K562 (cell line): ENCODE data around the gene APOM. TPM values are rescaled to one million over a fixed set of nuclear protein-coding genes. Genes with fewer than 3 reads are reported as not detected.
A peak's percentile ranks its signal among the peaks of the same experiment; 100 is the strongest.

Experiments used
- CHD7 ChIP-seq: fragments of 200-600 bp; sonication (generic); IDR thresholded peaks from one replicate; pipeline ENCODE4 v1.6.1; 2012; ENCODE audit warnings: mild to moderate bottlenecking, low read depth, low read length, inconsistent platforms
- DDX20 ChIP-seq: fragments of 450-650 bp; IDR thresholded peaks from 2 replicates; pipeline ENCODE4 v1.6.1; 2016; ENCODE audit warnings: missing genetic modification characterization, low read depth, mild to moderate bottlenecking, missing compliant biosample characterization, moderate library complexity
- EGR1 ChIP-seq: fragments of 450-650 bp; conservative IDR thresholded peaks from 2 replicates; pipeline ENCODE4 v1.6.1; 2017; ENCODE audit warnings: mild to moderate bottlenecking
- NR0B1 ChIP-seq: fragments of 450-650 bp; IDR thresholded peaks from one replicate; pipeline ENCODE4 v1.6.1; 2018; ENCODE audit warnings: mild to moderate bottlenecking, moderate library complexity; ENCODE audit not compliant: partially characterized antibody
- PRDM10 ChIP-seq: fragments of 450-650 bp; IDR thresholded peaks from 2 replicates; pipeline ENCODE4 v1.6.1; 2018; ENCODE audit not compliant: partially characterized antibody
- SAFB2 ChIP-seq: fragments of 200-400 bp; formaldehyde crosslinking; IDR thresholded peaks from 2 replicates; pipeline ENCODE4 v1.6.1; 2018; ENCODE audit warnings: borderline replicate concordance, low read length, low read depth, moderate library complexity; ENCODE audit not compliant: severe bottlenecking
- SMARCA4 ChIP-seq: fragments of 450-650 bp; IDR thresholded peaks from 2 replicates; pipeline ENCODE4 v1.6.1; 2016
- SNRNP70 ChIP-seq: fragments of 200-400 bp; formaldehyde crosslinking; optimal IDR thresholded peaks from 2 replicates; pipeline ENCODE3; 2017; ENCODE audit warnings: low read depth, low read length
- SOX6 ChIP-seq: fragments of 450-650 bp; IDR thresholded peaks from 2 replicates; pipeline ENCODE4 v1.6.1; 2014; ENCODE audit warnings: mild to moderate bottlenecking
- ZNF780A ChIP-seq: fragments of 250-450 bp; sonication (Bioruptor Pico); IDR thresholded peaks from 2 replicates; pipeline ENCODE4 v1.5.0; 2021; ENCODE audit warnings: mild to moderate bottlenecking
- polyA plus RNA-seq, 8 experiments: library from polyadenylated mRNA; depleted of rRNA in 4 of 8; stranded (reverse) in 5 of 8; unstranded in 3 of 8; fragments of >200 nt; fragmentation: Nextera tagmentation in 2 of 8; fragmentation: Illumina TruSeq in 1 of 8; extraction: Ambion mirVana in 2 of 8; extraction: Trizol in 1 of 8; gene quantifications; 2 replicates each; pipeline versions ENCODE4 v1.2.1 to v1.2.3, GENCODE V29; 2011 to 2014; ENCODE audit warnings: inconsistent platforms in 1 of 8, missing spikeins in 1 of 8
- total RNA-seq, 7 experiments: library from RNA; depleted of rRNA in 6 of 7; stranded (reverse); fragments of >200 nt in 6 of 7; fragmentation: Illumina TruSeq in 2 of 7; extraction: Trizol in 2 of 7; gene quantifications; 2 replicates each; pipeline versions ENCODE4 v1.2.1 to v1.2.3, GENCODE V29; 2011 to 2021; ENCODE audit warnings: low replicate concordance in 1 of 7

The APOM gene
- total and polyA plus RNA-seq, 9 of the 15 experiments (the other 6 are each of a cell fraction or from before 2014, with no cell fraction given), result 5.7 to 24.3 (median 10.4) TPM

GRCh38 chr6:31660381-31661261 is 4.9 kb downstream of the APOM start, which contains the start of gene C6orf47 (continued):
- TF ChIP-seq DDX20 (tag), result 0 out of 2 replicates have a peak, but pooled peaks have one; percentile 19
- peak; percentile 69; the same call in 1 of the 2 replicates for TF ChIP-seq ZNF780A (CRISPR knock-in tag)
- TF ChIP-seq PRDM10, result no peak
- TF ChIP-seq NR0B1, result no peak
- TF ChIP-seq SOX6, result peak; percentile 63; the same call in 1 of the 2 replicates
- no peak for TF ChIP-seq CHD7
- no peak for TF ChIP-seq SAFB2
- TF ChIP-seq SMARCA4, result peak; percentile 61
- TF ChIP-seq SNRNP70, result no peak
- TF ChIP-seq EGR1, result no peak
